ENCODE data around the gene TPP2. TPM values are rescaled to one million over a fixed set of nuclear protein-coding genes. Genes with fewer than 3 reads are reported as not detected.
A peak's percentile ranks its signal among the peaks of the same experiment; 100 is the strongest.

TPP2 gene
- total and polyA plus RNA-seq, 9 of the 15 experiments (the other 6 are each of a cell fraction or from before 2014, with no cell fraction given) = 18.8 to 87.7 (median 55.9) TPM

GRCh38 chr13:102584434-102584833, 12.4 kb upstream of the TPP2 start (continued):
- TF ChIP-seq AFF1 (IDR thresholded peaks at IDR 0.05; ENCODE audit: low read depth in 1 of 2, partially characterized antibody in 2 of 2) (no peak), POLR2A (conservative IDR thresholded peaks at IDR 0.05) (no peak), ZNF3 (CRISPR knock-in tag; IDR thresholded peaks at IDR 0.05) (peak; percentile 83), DMBX1 (CRISPR knock-in tag; IDR thresholded peaks at IDR 0.05; ENCODE audit: borderline replicate concordance) (no peak), FOXO4 (CRISPR knock-in tag; IDR thresholded peaks at IDR 0.05) (no peak), CHAMP1 (IDR thresholded peaks at IDR 0.05) (no peak), PHF8 (IDR thresholded peaks at IDR 0.05; ENCODE audit: borderline replicate concordance, low read length) (no peak)
- TF ChIP-seq, protein P1, sequence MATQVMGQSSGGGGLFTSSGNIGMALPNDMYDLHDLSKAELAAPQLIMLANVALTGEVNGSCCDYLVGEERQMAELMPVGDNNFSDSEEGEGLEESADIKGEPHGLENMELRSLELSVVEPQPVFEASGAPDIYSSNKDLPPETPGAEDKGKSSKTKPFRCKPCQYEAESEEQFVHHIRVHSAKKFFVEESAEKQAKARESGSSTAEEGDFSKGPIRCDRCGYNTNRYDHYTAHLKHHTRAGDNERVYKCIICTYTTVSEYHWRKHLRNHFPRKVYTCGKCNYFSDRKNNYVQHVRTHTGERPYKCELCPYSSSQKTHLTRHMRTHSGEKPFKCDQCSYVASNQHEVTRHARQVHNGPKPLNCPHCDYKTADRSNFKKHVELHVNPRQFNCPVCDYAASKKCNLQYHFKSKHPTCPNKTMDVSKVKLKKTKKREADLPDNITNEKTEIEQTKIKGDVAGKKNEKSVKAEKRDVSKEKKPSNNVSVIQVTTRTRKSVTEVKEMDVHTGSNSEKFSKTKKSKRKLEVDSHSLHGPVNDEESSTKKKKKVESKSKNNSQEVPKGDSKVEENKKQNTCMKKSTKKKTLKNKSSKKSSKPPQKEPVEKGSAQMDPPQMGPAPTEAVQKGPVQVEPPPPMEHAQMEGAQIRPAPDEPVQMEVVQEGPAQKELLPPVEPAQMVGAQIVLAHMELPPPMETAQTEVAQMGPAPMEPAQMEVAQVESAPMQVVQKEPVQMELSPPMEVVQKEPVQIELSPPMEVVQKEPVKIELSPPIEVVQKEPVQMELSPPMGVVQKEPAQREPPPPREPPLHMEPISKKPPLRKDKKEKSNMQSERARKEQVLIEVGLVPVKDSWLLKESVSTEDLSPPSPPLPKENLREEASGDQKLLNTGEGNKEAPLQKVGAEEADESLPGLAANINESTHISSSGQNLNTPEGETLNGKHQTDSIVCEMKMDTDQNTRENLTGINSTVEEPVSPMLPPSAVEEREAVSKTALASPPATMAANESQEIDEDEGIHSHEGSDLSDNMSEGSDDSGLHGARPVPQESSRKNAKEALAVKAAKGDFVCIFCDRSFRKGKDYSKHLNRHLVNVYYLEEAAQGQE (IDR thresholded peaks at IDR 0.05; ENCODE audit: borderline replicate concordance) = no peak; the same call in 1 of the 2 replicates
- TF ChIP-seq, protein P1 (CRISPR knock-in tag; IDR thresholded peaks at IDR 0.05; ENCODE audit: low read depth) = no peak
- TF ChIP-seq, protein P2, sequence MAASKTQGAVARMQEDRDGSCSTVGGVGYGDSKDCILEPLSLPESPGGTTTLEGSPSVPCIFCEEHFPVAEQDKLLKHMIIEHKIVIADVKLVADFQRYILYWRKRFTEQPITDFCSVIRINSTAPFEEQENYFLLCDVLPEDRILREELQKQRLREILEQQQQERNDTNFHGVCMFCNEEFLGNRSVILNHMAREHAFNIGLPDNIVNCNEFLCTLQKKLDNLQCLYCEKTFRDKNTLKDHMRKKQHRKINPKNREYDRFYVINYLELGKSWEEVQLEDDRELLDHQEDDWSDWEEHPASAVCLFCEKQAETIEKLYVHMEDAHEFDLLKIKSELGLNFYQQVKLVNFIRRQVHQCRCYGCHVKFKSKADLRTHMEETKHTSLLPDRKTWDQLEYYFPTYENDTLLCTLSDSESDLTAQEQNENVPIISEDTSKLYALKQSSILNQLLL (CRISPR knock-in tag; IDR thresholded peaks at IDR 0.05; ENCODE audit: borderline replicate concordance) = no peak

Measured in K562 (cell line).